DND-41 (cell line): ENCODE measurements around the gene NDUFAF3.

ENCODE experiments used
- ATAC-seq: fragments of 200-7000 bp; cut with Tn5 transposase; 3 replicates; pipeline ENCODE4 v1.9.1; 2021; ENCODE audit warnings: low read depth; ENCODE audit not compliant: insufficient read depth
- DNase-seq: peaks from one replicate; pipeline ENCODE4 v3.0.0-alpha.2; 2020
- H2AFZ ChIP-seq: 2 replicates; pipeline ENCODE4 v1.6.0; 2012; ENCODE audit warnings: low read depth, low read length
- H3K27ac ChIP-seq: 2 replicates; pipeline ENCODE4 v1.5.1; 2012; ENCODE audit warnings: low read length, inconsistent platforms
- H3K27me3 ChIP-seq: fragments of 200-600 bp; sonication (generic); 2 replicates; pipeline ENCODE4 v1.6.0; 2012; ENCODE audit warnings: low read length, mild to moderate bottlenecking, inconsistent platforms; ENCODE audit not compliant: insufficient read depth, poor library complexity
- H3K36me3 ChIP-seq: 2 replicates; pipeline ENCODE4 v1.5.1; 2012; ENCODE audit warnings: low read length, inconsistent platforms; ENCODE audit not compliant: insufficient read depth
- H3K4me1 ChIP-seq: 2 replicates; pipeline ENCODE4 v1.5.1; 2012; ENCODE audit warnings: mild to moderate bottlenecking, low read length; ENCODE audit not compliant: insufficient read depth
- H3K4me2 ChIP-seq: 2 replicates; pipeline ENCODE4 v1.6.0; 2012; ENCODE audit warnings: mild to moderate bottlenecking, moderate library complexity, low read length, inconsistent platforms; ENCODE audit not compliant: insufficient read depth
- H3K4me3 ChIP-seq, 2 experiments: fragments of 200-600 bp in 1 of 2; shearing (Covaris generic) in 1 of 2; 2 replicates each; pipeline ENCODE4 v1.5.1; 2012 to 2016; ENCODE audit warnings: inconsistent platforms in 2 of 2, low read length in 2 of 2, mild to moderate bottlenecking in 2 of 2, low read depth in 1 of 2, moderate library complexity in 1 of 2
- H3K79me2 ChIP-seq: 2 replicates; pipeline ENCODE4 v1.6.0; 2012; ENCODE audit warnings: low read length, inconsistent platforms; ENCODE audit not compliant: insufficient read depth
- H3K9ac ChIP-seq: 2 replicates; pipeline ENCODE4 v1.6.0; 2012; ENCODE audit warnings: low read depth, mild to moderate bottlenecking, inconsistent platforms, low read length, moderate library complexity
- H3K9me3 ChIP-seq: 2 replicates; pipeline ENCODE4 v1.5.1; 2012; ENCODE audit warnings: low read length, moderate library complexity, mild to moderate bottlenecking, inconsistent platforms; ENCODE audit not compliant: insufficient read depth, severe bottlenecking
- H4K20me1 ChIP-seq: 2 replicates; pipeline ENCODE4 v1.6.0; 2012; ENCODE audit warnings: low read length; ENCODE audit not compliant: insufficient read depth
- CTCF ChIP-seq: IDR thresholded peaks from 2 replicates; pipeline ENCODE4 v1.5.1; 2012; ENCODE audit warnings: borderline replicate concordance, low read length, moderate library complexity, mild to moderate bottlenecking; ENCODE audit not compliant: poor library complexity, severe bottlenecking; ENCODE audit errors: extremely low read depth
- EZH2 ChIP-seq: IDR thresholded peaks from 3 replicates; pipeline ENCODE4 v1.6.1; 2012; ENCODE audit warnings: borderline replicate concordance, low read depth, mild to moderate bottlenecking, moderate library complexity, low read length, inconsistent platforms; ENCODE audit not compliant: severe bottlenecking

The NDUFAF3 gene

GRCh38 chr3:48989796-48990635, 31.9 kb upstream of the NDUFAF3 start, which contains the start of gene P4HTM:
TSS of gene P4HTM (plus strand) at chr3:48990241. CDS start at chr3:48990257, 16 bp downstream.
- H3K27me3 ChIP-seq: no peaks in the 10 kb centered on the region
- H3K4me3 ChIP-seq: peak within 1 kb of the TSS; percentile 43 to 62; a peak in 3 of 4 replicates
- ATAC-seq: peak; percentile 89
- peaks cover 35% of the 10 kb centered on the region for H3K4me1 ChIP-seq
- H3K27ac ChIP-seq: peak within 1 kb of the TSS; percentile 72
- TF ChIP-seq CTCF (peak; percentile 61), EZH2 (no peak)
- H3K9me3 ChIP-seq: no peaks in the 10 kb centered on the region
- peaks cover 19% of the 10 kb centered on the region for H3K79me2 ChIP-seq
- H4K20me1 ChIP-seq: no peaks in the 10 kb centered on the region
- DNase-seq: peak; percentile 86
- peaks cover 1% of the 10 kb centered on the region for H3K36me3 ChIP-seq
- peak within 1 kb of the TSS; percentile 74 for H3K9ac ChIP-seq
- H3K4me2 ChIP-seq: peak within 1 kb of the TSS; percentile 86
- peak within 1 kb of the TSS; percentile 86 for H2AFZ ChIP-seq

- ATAC-seq: no peak
- Histone ChIP-seq H4K20me1 (no peaks in the 10 kb centered on the region), H3K79me2 (peaks cover 19% of the 10 kb centered on the region)
Observed at GRCh38 chr3:48990636-48991469, 31.1 kb upstream of the NDUFAF3 start.

GRCh38 chr3:48991851-48992545, 29.9 kb upstream of the NDUFAF3 start:
- Histone ChIP-seq H3K4me3 (peak overlapping the region in 1 of 2 experiments; percentile 62; a peak in 2 of 4 replicates), H3K9ac (peak overlapping the region; percentile 74), H4K20me1 (no peaks in the 10 kb centered on the region), H3K27ac (no peak overlapping the region), H3K27me3 (no peaks in the 10 kb centered on the region), H2AFZ (no peak overlapping the region), H3K4me2 (peak overlapping the region; percentile 86), H3K9me3 (no peaks in the 10 kb centered on the region), H3K36me3 (peaks cover 4% of the 10 kb centered on the region), H3K4me1 (peaks cover 35% of the 10 kb centered on the region), H3K79me2 (peaks cover 19% of the 10 kb centered on the region)
- ATAC-seq (no peak), DNase-seq (no peak)
- TF ChIP-seq CTCF (no peak), EZH2 (no peak)

More at GRCh38 chr3:48990636-48991469, 31.1 kb upstream of the NDUFAF3 start:
- no peak for DNase-seq
- Histone ChIP-seq H3K36me3 (no peaks in the 10 kb centered on the region; the same call in none of the 2 replicates), H3K4me2 (peak overlapping the region; percentile 86), H3K27ac (peak overlapping the region; percentile 72), H3K9me3 (no peaks in the 10 kb centered on the region), H3K4me3 (peak overlapping the region; percentile 43 to 62; a peak in 3 of 4 replicates), H3K4me1 (peaks cover 35% of the 10 kb centered on the region), H3K27me3 (no peaks in the 10 kb centered on the region), H3K9ac (peak overlapping the region; percentile 74), H2AFZ (peak overlapping the region; percentile 86)
- TF ChIP-seq EZH2 (no peak), CTCF (no peak)
